HepG2 (cell line): ENCODE measurements around the gene H2AZ2. TPM values are rescaled to one million over a fixed set of nuclear protein-coding genes. Genes with fewer than 3 reads are reported as not detected.

ENCODE experiments used
- CTCF ChIP-seq: sonication (generic); formaldehyde crosslinking; IDR thresholded peaks from 2 replicates; pipeline ENCODE4 v1.5.0; 2020; ENCODE audit warnings: mild to moderate bottlenecking, missing genetic modification reagents, moderate library complexity
- DPF2 ChIP-seq: sonication (generic); formaldehyde crosslinking; IDR thresholded peaks from 2 replicates; pipeline ENCODE4 v1.4.0; 2020; ENCODE audit warnings: mild to moderate bottlenecking, low read depth, missing genetic modification reagents, borderline replicate concordance
- ELF1 ChIP-seq: sonication (generic); formaldehyde crosslinking; IDR thresholded peaks from 2 replicates; pipeline ENCODE4 v1.4.0; 2020; ENCODE audit warnings: missing genetic modification reagents
- ELF3 ChIP-seq: IDR thresholded peaks from 2 replicates; pipeline ENCODE4 v1.6.1; 2016; ENCODE audit warnings: missing genetic modification reagents, missing compliant biosample characterization
- HOXD1 ChIP-seq: sonication (generic); formaldehyde crosslinking; IDR thresholded peaks from 2 replicates; pipeline ENCODE4 v1.5.0; 2020; ENCODE audit warnings: missing genetic modification reagents
- NCOA5 ChIP-seq: sonication (generic); formaldehyde crosslinking; IDR thresholded peaks from 2 replicates; pipeline ENCODE4 v1.4.0; 2020; ENCODE audit warnings: missing genetic modification reagents
- PLSCR1 ChIP-seq: sonication (generic); formaldehyde crosslinking; IDR thresholded peaks from 2 replicates; pipeline ENCODE4 v1.5.0; 2020; ENCODE audit warnings: missing genetic modification reagents, mild to moderate bottlenecking, borderline replicate concordance
- RCOR2 ChIP-seq: IDR thresholded peaks from 2 replicates; pipeline ENCODE4 v1.6.1; 2016; ENCODE audit warnings: missing biosample characterization, missing genetic modification reagents
- RFX1 ChIP-seq: fragments of 450-650 bp; IDR thresholded peaks from 2 replicates; pipeline ENCODE4 v1.6.1; 2017
- SAFB2 ChIP-seq: sonication (generic); formaldehyde crosslinking; IDR thresholded peaks from 2 replicates; pipeline ENCODE4 v1.5.1; 2020; ENCODE audit warnings: missing genetic modification reagents, low read depth, mild to moderate bottlenecking, borderline replicate concordance
- ZBTB21 ChIP-seq: sonication (generic); formaldehyde crosslinking; IDR thresholded peaks from 2 replicates; pipeline ENCODE4 v1.4.0; 2020; ENCODE audit warnings: missing genetic modification reagents
- polyA plus RNA-seq, 8 experiments: library from polyadenylated mRNA; depleted of rRNA in 3 of 8; stranded (reverse) in 7 of 8; unstranded in 1 of 8; fragments of >200 nt; fragmentation: Illumina TruSeq in 4 of 8; extraction: Trizol in 4 of 8; gene quantifications; 2 replicates each; pipeline versions ENCODE4 v1.2.1 to v1.2.3, GENCODE V29; 2011 to 2016; ENCODE audit warnings: low read depth in 4 of 8, missing spikeins in 1 of 8, mixed read lengths in 1 of 8; ENCODE audit not compliant: insufficient read depth in 1 of 8
- total RNA-seq, 5 experiments: library from RNA; depleted of rRNA; stranded (reverse); fragments of >200 nt; fragmentation: Illumina TruSeq; extraction: Trizol; gene quantifications; 2 replicates each; pipeline ENCODE4 v1.2.3, GENCODE V29; 2016; ENCODE audit warnings: low read depth in 1 of 5
- TF ChIP-seq, protein P1 (sequence below): sonication (generic); formaldehyde crosslinking; IDR thresholded peaks from 2 replicates; pipeline ENCODE4 v1.5.1; 2020; ENCODE audit warnings: missing genetic modification reagents, mild to moderate bottlenecking, borderline replicate concordance
- TF ChIP-seq, protein P2 (sequence below): sonication (generic); formaldehyde crosslinking; IDR thresholded peaks from 2 replicates; pipeline ENCODE4 v1.4.0; 2020; ENCODE audit warnings: mild to moderate bottlenecking, missing genetic modification reagents

Gene H2AZ2
- total and polyA plus RNA-seq, 2 of the 13 experiments (the other 11 are each of a cell fraction or from before 2014, with no cell fraction given): 121 to 223 TPM

DNA sequence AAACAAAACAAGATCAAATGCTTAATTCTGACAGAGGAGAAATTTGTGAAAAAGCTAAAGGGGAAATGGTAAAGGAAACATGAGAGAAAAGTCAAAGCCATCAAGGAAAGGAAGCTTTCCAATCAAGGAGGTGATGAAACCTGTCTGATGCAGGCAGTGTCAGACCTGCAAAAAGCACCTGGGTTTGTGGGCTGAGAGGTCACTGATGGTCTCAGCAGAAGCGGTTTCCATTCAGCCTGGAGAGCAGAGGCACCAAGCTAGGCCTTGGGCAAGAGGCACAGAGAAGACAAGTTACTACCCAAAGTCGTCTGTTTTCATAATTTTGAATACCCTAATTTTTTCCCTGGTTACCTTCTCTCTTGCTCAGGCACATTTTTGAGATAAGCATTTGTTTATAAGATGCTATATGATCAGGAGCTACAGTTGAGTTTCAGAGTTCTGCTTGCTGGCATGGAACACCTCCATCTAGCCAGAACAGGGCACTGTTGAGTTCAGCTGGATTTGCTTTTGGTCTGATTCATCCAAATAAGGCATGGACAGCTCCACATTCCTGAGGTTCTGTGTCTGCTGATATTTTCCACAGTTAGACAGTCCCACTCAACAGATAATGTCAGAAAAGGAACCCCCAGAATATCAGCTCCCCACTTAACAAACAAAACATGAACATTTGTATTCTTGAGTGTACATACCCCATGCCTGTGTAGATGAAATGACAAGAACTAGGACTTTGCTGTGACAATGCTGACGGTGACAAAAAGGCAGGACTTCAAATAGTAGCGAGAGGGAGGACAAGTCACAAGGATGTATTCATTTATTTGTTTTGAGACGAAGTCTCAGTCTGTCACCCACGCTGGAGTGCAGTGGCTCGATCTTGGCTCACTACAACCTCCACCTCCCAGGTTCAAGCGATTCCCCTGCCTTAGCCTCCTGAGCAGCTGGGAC, 56.3 kb downstream of the H2AZ2 start (continued):
- no peak for TF ChIP-seq HOXD1 (CRISPR knock-in tag)
- TF ChIP-seq ELF1: no peak
- TF ChIP-seq RCOR2 (CRISPR knock-in tag): no peak
- no peak for TF ChIP-seq SAFB2
- TF ChIP-seq, protein P1, sequence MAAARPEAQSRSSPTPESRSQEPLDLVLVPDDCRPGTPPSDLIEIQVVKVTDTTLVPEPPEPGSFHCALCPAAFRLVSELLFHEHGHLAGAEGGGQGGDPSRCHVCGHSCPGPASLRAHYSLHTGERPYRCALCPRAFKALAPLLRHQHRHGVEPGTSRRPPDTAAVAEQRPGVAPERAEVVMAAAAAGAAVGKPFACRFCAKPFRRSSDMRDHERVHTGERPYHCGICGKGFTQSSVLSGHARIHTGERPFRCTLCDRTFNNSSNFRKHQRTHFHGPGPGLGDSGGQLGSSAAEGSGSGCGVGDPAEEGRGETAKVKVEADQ: no peak
- no peak for TF ChIP-seq RFX1
- TF ChIP-seq, protein P2, sequence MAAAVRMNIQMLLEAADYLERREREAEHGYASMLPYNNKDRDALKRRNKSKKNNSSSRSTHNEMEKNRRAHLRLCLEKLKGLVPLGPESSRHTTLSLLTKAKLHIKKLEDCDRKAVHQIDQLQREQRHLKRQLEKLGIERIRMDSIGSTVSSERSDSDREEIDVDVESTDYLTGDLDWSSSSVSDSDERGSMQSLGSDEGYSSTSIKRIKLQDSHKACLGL (CRISPR knock-in tag): no peak
- TF ChIP-seq CTCF (CRISPR knock-in tag): 0 out of 2 replicates have a peak, but pooled peaks have one; percentile 28
- TF ChIP-seq ELF3 (CRISPR knock-in tag): no peak
- TF ChIP-seq ZBTB21 (CRISPR knock-in tag): no peak
- no peak for TF ChIP-seq NCOA5
- TF ChIP-seq PLSCR1 (CRISPR knock-in tag): no peak
- TF ChIP-seq DPF2 (CRISPR knock-in tag): no peak
- TF ChIP-seq, all 625 proteins: peak for 14
